Fibroblast of mammary gland (primary cell): ENCODE data around the gene ENDOV.

Experiments used
- DNase-seq: peaks from one replicate; pipeline ENCODE4 v3.0.0-alpha.2; 2010; ENCODE audit warnings: low read depth
- H3K4me3 ChIP-seq: 2 replicates; pipeline ENCODE4 v1.5.1; 2011; ENCODE audit warnings: low read depth, mild to moderate bottlenecking, low read length, moderate library complexity; ENCODE audit not compliant: control insufficient read depth
- CTCF ChIP-seq: conservative IDR thresholded peaks from 2 replicates; pipeline ENCODE4 v1.5.1; 2011; ENCODE audit warnings: low read depth, low read length, inconsistent platforms; ENCODE audit not compliant: control insufficient read depth, insufficient read depth

ENDOV gene

GRCh38 chr17:80426671-80427326, 11.8 kb downstream of the ENDOV start:
- no peak overlapping the region for H3K4me3 ChIP-seq
- TF ChIP-seq CTCF, result peak; percentile 72
- DNase-seq, result peak; percentile 44

- DNase-seq, result no peak
- TF ChIP-seq CTCF, result no peak
- no peak overlapping the region for H3K4me3 ChIP-seq
Observed at GRCh38 chr17:80427366-80428282, 12.7 kb downstream of the ENDOV start.

- TF ChIP-seq CTCF, result no peak
- no peak overlapping the region for H3K4me3 ChIP-seq
- DNase-seq, result no peak
Observed at GRCh38 chr17:80428363-80428762, 13.4 kb downstream of the ENDOV start.

GRCh38 chr17:80428796-80429195, 13.8 kb downstream of the ENDOV start:
- TF ChIP-seq CTCF, result no peak
- no peak for DNase-seq
- no peak overlapping the region for H3K4me3 ChIP-seq

GRCh38 chr17:80429356-80430275, 14.6 kb downstream of the ENDOV start:
- no peak overlapping the region for H3K4me3 ChIP-seq
- no peak for TF ChIP-seq CTCF
- DNase-seq, result no peak

GRCh38 chr17:80430446-80431245, 15.7 kb downstream of the ENDOV start:
- no peak for TF ChIP-seq CTCF
- no peak overlapping the region for H3K4me3 ChIP-seq
- no peak for DNase-seq
